ENCODE results near the gene ZNF629. TPM values are rescaled to one million over a fixed set of nuclear protein-coding genes. Genes with fewer than 3 reads are reported as not detected.

Gene ZNF629
- total RNA-seq, 1 donor from 2014 or later, result 13.3 TPM

GRCh38 chr16:30750876-30751465 lies 36.0 kb downstream of the ZNF629 start:
- H3K36me3 ChIP-seq, result peaks cover 44% of the 10 kb centered on the region
- intact Hi-C loops (cut with DNase I), result loop anchor here (10.0 kb wide), 1 partner anchor 56 kb away; the partner anchor contains the start of gene SRCAP

GRCh38 chr16:30750201-30750600 lies 36.8 kb downstream of the ZNF629 start:
- Histone ChIP-seq H3K27ac (no peak overlapping the region), H3K36me3 (peaks cover 44% of the 10 kb centered on the region), H3K27me3 (no peaks in the 10 kb centered on the region), H3K4me1 (peaks cover 7% of the 10 kb centered on the region), H3K4me3 (no peak overlapping the region), H3K9me3 (no peaks in the 10 kb centered on the region)
- intact Hi-C loops (cut with DNase I), result loop anchor here (10.0 kb wide), 1 partner anchor 55 kb away; the partner anchor contains the start of gene SRCAP
- TF ChIP-seq CTCF (IDR thresholded peaks at IDR 0.05), result no peak
- DNase-seq (no peak), ATAC-seq (no peak)

More at GRCh38 chr16:30750876-30751465, 36.0 kb downstream of the ZNF629 start:
- no peak overlapping the region for H3K4me3 ChIP-seq
- no peak for DNase-seq
- H3K27me3 ChIP-seq, result no peaks in the 10 kb centered on the region
- ATAC-seq, result no peak
- TF ChIP-seq CTCF (IDR thresholded peaks at IDR 0.05), result no peak
- H3K27ac ChIP-seq, result no peak overlapping the region
- no peaks in the 10 kb centered on the region for H3K9me3 ChIP-seq
- H3K4me1 ChIP-seq, result peaks cover 7% of the 10 kb centered on the region

GRCh38 chr16:30748634-30749445 lies 38.2 kb downstream of the ZNF629 start:
- H3K36me3 ChIP-seq, result peaks cover 48% of the 10 kb centered on the region
- H3K4me3 ChIP-seq, result peak overlapping the region; percentile 70
- peak; percentile 81 for DNase-seq
- H3K27me3 ChIP-seq, result no peaks in the 10 kb centered on the region
- intact Hi-C loops (cut with DNase I), result no loop called here
- no peak for TF ChIP-seq CTCF (IDR thresholded peaks at IDR 0.05)
- H3K4me1 ChIP-seq, result peaks cover 7% of the 10 kb centered on the region
- H3K9me3 ChIP-seq, result no peaks in the 10 kb centered on the region
- peak overlapping the region; percentile 78 for H3K27ac ChIP-seq
- peak; percentile 45 for ATAC-seq

- no peaks in the 10 kb centered on the region for H3K27me3 ChIP-seq
- H3K36me3 ChIP-seq, result peaks cover 46% of the 10 kb centered on the region
- DNase-seq (peak; percentile 100), ATAC-seq (peak; percentile 99)
- peak within 1 kb of the TSS; percentile 78 for H3K27ac ChIP-seq
- peaks cover 7% of the 10 kb centered on the region for H3K4me1 ChIP-seq
- no peaks in the 10 kb centered on the region for H3K9me3 ChIP-seq
- peak within 1 kb of the TSS; percentile 70 for H3K4me3 ChIP-seq
- TF ChIP-seq CTCF (IDR thresholded peaks at IDR 0.05), result no peak
- intact Hi-C loops (cut with DNase I), result no loop called here
Observed at GRCh38 chr16:30747799-30748633, 39.0 kb downstream of the ZNF629 start, which contains the start of gene PHKG2. Gene PHKG2, plus strand, starts transcription at chr16:30748425. Its CDS starts 396 bp downstream, at chr16:30748821.

GRCh38 chr16:30747331-30747730 lies 39.7 kb downstream of the ZNF629 start:
- peak overlapping the region; percentile 78 for H3K27ac ChIP-seq
- ATAC-seq, result no peak

More at GRCh38 chr16:30747331-30747730, 39.7 kb downstream of the ZNF629 start:
- TF ChIP-seq CTCF (IDR thresholded peaks at IDR 0.05), result no peak
- H3K36me3 ChIP-seq, result peaks cover 46% of the 10 kb centered on the region
- H3K27me3 ChIP-seq, result no peaks in the 10 kb centered on the region
- H3K4me1 ChIP-seq, result peaks cover 7% of the 10 kb centered on the region
- intact Hi-C loops (cut with DNase I), result no loop called here
- no peaks in the 10 kb centered on the region for H3K9me3 ChIP-seq
- DNase-seq, result no peak
- H3K4me3 ChIP-seq, result peak overlapping the region; percentile 70
